HL-60 (cell line): Measurements from ENCODE around the gene SLC35F5.

Source experiments
- REST ChIP-seq: IDR thresholded peaks from 2 replicates; pipeline ENCODE4 v1.6.1; 2012; ENCODE audit warnings: low read depth; ENCODE audit not compliant: insufficient replicate concordance
- TF ChIP-seq, protein P1 (sequence below): IDR thresholded peaks from one replicate; pipeline ENCODE4 v1.5.1; 2011; ENCODE audit warnings: low read length, control low read depth, inconsistent platforms; ENCODE audit not compliant: insufficient read depth

DNA sequence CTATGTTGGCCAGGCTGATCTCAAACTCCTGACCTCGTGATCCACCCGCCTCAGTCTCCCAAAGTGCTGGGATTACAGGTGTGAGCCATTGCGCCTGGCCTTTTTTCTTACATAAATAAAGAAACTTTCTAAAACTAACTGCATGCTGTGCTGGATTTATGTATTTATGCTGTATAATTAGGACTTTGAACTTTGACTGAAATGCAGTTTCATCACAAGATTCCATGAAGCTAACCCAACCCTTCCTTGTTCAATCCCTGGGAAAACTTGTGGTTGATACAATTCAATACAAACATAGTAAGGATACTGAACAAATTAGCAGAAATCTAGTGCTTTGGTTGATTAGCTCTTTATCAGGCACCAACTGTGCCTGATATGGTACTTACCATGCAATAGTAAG is 20.9 kb upstream of the SLC35F5 start:
- TF ChIP-seq, protein P1, sequence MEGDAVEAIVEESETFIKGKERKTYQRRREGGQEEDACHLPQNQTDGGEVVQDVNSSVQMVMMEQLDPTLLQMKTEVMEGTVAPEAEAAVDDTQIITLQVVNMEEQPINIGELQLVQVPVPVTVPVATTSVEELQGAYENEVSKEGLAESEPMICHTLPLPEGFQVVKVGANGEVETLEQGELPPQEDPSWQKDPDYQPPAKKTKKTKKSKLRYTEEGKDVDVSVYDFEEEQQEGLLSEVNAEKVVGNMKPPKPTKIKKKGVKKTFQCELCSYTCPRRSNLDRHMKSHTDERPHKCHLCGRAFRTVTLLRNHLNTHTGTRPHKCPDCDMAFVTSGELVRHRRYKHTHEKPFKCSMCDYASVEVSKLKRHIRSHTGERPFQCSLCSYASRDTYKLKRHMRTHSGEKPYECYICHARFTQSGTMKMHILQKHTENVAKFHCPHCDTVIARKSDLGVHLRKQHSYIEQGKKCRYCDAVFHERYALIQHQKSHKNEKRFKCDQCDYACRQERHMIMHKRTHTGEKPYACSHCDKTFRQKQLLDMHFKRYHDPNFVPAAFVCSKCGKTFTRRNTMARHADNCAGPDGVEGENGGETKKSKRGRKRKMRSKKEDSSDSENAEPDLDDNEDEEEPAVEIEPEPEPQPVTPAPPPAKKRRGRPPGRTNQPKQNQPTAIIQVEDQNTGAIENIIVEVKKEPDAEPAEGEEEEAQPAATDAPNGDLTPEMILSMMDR, result no peak
- no peak for TF ChIP-seq REST
